HG03460 (cell line): ENCODE data around the gene RAPGEF6.
"Not testable (repeated sequence)": the region's sequence is repeated elsewhere in the genome, so short reads cannot be mapped to it uniquely, and the experiment has no call there.

Experiments used
- ATAC-seq: cut with Tn5 transposase; IDR thresholded peaks from one replicate; pipeline ENCODE4 v1.9.1; 2021; ENCODE audit not compliant: unreplicated experiment

The RAPGEF6 gene

GRCh38 chr5:131513780-131514179 is 121.2 kb downstream of the RAPGEF6 start:
- ATAC-seq = no peak

DNA sequence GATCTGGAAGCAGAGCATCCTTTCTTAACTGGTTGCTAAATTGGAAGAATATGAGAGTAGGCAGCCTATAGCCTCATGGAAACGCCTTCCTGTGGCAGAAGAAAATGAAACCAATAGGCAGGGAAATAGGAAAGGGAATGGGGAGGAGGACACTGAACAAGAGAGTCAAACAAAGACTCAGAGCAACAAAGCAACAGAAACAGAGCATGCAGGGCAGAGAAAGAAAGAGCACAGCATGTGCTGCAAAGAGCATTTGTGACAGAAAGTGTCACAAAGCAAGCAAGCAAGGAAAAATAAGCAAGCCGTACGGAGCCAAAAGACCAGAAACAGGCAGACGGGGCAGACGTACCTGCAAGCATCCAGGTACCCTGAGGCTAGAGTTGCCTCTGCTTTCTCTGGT is 123.1 kb downstream of the RAPGEF6 start:
- no peak for ATAC-seq

DNA sequence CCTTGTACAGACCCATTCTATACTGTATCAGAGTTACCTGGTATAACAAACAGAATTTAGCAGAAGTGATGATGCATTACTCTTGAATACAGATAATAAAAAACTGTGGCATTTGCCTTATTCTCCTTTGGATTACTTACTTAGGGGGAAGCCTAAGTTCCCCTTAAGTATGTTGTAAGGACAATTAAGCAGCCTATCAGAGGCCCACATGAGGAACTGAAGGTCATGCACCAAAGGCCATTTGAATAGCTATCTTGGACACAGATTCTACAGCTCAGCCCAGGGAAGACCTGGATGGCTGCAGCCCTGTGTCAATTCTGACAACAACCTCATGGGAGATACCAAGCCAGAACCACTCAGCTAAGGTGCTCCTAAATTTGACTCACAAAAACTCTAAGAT is 125.2 kb downstream of the RAPGEF6 start:
- no peak for ATAC-seq

DNA sequence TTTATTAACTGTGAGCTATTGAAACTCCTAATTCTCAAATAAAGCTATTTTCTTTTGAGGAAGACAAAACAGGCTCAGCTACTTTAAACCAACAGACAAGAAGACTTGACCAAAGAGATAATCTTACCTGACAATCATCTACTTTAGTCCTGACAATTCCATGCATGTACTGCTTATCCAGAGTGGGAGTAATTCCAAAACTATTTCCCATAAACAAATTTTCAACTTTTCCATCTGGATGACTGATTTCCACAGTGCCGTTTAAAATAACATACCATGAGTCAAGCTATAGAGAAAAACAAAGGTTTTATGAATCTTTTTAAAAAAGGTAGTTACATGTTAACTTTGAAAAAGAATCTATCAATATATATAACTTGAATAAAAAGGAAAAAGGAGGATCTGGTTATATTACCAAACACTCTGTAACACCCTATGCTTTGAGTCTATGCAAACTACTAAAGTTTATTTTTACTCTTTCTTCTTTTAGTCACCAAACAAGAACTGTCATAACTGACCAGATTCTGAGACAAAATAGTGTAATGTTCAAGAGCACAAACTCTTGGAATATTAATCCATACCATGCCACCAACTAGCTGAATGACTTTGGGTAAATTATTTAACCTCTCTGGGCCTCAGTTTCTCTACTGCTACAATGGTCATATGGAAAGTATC is 129.7 kb downstream of the RAPGEF6 start:
- ATAC-seq = no peak

DNA sequence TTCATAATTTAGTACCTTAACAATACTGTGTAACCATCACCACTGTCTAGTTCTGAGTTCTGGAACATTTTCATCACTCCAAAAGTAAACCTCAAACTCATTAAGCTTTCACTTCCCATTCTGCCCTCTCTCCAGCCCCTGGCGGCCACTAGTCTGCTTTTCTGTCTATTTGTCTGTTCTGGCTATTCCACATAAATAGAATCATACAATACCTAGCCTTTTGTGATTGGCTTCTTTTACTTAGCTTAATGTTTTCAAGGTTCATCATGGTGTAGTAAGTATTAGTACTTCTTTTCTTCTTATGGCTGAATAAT is 138.7 kb downstream of the RAPGEF6 start:
- peak; percentile 94 for ATAC-seq

DNA sequence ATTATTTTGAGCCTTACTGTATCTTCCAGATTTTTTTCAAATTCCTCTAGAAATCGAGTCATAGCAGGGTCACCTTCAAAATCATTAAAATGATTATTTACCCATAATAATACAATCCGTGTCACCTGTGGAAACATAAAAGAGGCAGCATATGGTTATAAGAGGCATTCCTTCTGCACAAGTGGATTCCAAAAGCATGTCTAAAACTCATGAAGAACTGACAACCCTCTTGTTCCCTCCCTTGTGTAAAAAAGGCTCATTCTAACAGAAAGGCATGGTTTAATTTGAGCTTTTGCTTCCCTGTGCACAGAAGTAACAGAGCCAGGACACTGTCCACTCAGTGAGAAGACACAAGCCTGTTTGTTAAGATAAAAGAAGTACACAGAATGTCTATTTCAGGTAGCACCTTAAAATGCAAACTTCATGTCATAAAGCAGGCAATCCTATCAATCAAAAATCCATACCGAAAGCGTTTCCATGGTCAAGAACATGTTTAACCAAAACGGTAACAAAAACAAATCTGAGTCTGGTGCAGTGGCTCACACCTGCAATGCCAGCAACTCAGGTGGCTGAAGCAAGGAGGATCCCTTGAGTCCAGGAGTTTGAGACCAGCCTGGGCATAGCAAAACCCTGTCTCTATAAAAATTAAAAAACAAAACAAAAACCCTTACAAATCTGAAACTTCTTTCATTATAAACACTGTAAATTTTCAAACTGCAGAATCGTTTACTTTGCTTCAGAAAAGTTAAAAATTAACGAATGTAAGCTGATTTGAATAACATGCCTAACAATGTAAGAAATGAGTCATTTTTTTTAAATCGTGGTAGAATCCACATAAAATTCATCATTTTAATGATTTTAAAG is 139.3 kb downstream of the RAPGEF6 start:
- ATAC-seq = peak; percentile 26

GRCh38 chr5:131491749-131492148 is 143.3 kb downstream of the RAPGEF6 start:
- no peak for ATAC-seq

DNA sequence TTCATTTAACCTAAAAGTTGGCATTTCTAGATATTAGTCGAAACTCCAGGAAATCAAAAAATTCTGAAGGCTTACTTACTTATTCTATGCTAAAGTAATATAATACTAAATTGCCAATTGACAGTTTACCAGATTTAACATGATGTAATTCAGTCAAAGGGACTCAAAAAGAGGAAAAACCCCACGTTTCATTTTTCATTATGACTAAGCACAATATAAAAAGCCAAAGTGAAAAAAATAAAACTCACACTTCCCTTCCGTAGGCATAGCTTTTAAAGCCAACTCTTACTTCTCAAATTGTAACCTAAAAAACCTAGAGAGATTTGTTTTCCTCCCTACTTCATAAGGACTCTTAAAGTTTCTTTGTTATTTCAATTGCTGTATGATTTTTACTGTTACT is 146.6 kb downstream of the RAPGEF6 start:
- peak; percentile 83 for ATAC-seq

DNA sequence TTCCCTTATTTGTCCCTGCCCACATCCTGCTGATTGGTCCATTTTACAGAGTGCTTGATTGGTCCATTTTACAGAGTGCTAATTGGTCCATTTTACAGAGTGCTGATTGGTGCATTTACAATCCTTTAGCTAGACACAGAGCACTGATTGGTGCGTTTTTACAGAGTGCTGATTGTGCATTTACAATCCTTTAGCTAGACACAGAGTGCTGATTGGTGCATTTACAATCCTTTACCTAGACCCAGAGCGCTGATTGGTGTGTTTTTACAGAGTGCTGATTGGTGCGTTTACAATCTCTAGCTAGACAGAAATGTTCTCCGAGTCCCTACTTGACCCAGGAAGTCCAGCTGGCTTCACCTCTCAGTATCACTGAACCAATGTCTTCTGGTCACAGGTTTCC is 147.7 kb downstream of the RAPGEF6 start:
- not testable (repeated sequence) for ATAC-seq

DNA sequence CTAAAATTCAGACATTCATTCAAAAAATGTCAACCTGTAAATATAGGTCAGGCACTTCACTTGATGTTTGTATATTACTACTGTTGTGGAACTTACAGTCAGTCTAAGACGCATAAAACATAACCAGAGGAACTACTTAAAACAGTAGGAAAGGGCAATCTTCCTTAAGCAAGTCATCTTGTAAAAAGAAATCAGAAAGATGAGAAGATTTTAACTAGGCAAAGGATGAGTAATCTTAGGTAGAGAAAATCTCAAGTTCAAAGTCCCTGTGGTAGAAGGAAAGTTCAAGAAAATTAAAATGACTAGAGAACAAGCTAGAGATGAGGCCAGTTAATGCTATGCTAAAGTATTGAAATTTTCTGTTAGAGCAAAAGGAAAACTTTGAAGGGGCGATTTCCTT is 152.4 kb downstream of the RAPGEF6 start:
- ATAC-seq = no peak

DNA sequence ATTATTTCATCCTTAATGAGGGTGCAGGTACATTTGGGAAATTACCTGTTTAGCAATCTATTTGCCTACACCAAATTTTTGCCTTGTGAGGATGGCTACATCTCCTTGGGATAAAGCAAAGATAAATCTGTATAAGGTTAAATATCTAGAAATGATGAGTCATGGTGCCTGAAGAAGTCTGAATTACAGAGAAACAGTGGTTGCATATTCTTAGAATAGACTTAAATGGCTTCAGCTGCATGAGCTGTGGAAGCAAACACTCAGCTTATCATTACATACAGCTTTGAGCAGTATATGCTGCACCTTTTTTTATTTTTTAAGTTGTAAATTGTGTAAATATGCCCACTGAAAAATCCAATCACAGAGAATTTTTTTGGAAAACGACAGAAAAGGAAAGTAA is 153.5 kb downstream of the RAPGEF6 start:
- ATAC-seq = no peak

DNA sequence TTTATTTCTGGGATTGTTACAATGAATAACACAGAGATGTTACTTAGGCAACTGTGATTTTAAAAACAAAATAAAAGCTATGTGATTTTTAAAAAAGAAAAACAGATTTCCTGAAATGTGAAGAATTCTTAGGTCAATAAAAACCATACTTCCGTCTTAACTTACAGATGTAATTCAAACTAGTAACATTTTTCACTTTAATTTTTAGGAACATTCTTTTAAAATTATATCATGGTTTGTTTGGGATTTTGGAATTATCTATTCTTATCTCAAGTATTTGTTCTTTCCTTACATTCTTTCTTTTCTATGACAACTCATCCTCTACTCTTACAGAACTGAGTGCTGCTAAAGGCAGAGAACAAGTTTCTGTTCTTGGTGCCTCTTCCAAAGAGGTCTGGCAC is 159.5 kb downstream of the RAPGEF6 start:
- no peak for ATAC-seq

- no peak for ATAC-seq
These were observed 161.3 kb downstream of the RAPGEF6 start for GRCh38 chr5:131473731-131474130.

GRCh38 chr5:131466171-131466766 is 168.8 kb downstream of the RAPGEF6 start:
- no peak for ATAC-seq

DNA sequence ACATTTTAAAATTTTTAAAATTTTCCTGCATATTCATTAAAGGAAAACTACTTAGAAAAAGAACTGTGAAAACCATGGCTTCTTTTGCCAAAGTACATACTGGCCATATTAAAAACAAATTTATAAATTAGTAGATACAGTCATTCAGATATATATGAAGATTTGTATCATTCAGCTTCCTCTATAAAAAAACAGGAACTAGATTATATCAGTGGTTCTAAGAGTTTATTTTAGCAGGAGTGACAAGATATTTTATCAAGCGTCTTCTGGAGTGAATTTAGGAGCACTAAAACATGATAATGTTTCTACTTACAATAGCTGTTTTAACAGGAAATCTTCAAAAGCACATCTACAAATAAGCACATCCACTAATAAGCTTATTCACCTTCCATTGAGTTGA is 171.4 kb downstream of the RAPGEF6 start:
- ATAC-seq = no peak

- no peak for ATAC-seq
These were observed 172.6 kb downstream of the RAPGEF6 start for GRCh38 chr5:131462454-131462853.

GRCh38 chr5:131461742-131462141 is 173.3 kb downstream of the RAPGEF6 start:
- no peak for ATAC-seq

GRCh38 chr5:131460867-131461572 is 174.0 kb downstream of the RAPGEF6 start:
- ATAC-seq = no peak

DNA sequence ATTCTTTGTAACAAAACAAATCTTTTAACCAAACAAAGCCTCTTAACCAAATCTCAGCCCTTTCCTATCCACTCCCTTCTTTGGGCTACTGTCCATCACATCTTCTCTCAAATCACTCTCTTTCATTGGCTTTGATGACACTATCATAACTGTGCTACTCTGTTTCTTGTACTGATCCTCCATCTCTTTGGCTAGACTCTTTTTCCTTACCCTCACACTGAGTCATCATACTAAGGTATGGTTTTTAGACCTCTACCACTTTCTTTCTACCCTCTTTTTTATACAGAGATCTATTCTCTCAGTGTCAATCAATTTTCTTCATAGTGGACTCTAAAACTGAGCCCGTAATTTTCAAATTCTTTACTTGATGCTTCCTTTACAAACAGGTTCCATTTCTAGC is 174.9 kb downstream of the RAPGEF6 start:
- ATAC-seq = no peak

DNA sequence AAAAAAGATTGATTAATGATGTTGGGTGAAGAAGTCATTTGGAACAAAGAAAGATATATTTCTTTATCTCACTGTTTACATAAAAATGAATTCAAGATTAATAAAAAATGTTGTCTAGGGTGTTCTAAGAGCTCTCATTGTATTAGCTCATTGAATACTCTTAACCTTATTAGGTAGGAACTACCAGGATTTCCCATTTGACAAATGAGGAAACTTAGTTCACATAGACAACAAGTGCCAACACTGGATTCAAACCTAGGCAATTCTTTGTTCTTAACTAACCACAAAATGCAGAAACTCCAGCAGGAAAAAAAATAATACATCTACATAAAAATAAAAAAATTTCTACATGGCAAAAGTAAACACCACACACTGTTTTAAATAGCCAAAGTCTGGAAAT is 175.8 kb downstream of the RAPGEF6 start:
- ATAC-seq = no peak

GRCh38 chr5:131457193-131457592 is 177.8 kb downstream of the RAPGEF6 start:
- ATAC-seq = no peak

GRCh38 chr5:131450941-131451340 is 184.1 kb downstream of the RAPGEF6 start:
- ATAC-seq = no peak
